ENCODE measurements around the gene CD81.

GRCh38 chr11:2439820-2440219, 62.7 kb downstream of the CD81 start:
- TF ChIP-seq CTCF (IDR thresholded peaks at IDR 0.05) (no peak), POLR2AphosphoS5 (IDR thresholded peaks at IDR 0.05; ENCODE audit: low read depth, low read length) (no peak), TCF7L2 (IDR thresholded peaks at IDR 0.05; ENCODE audit: low read depth, low read length) (no peak)
